ENCODE data around the gene NT5C3B.
A peak's percentile ranks its signal among the peaks of the same experiment; 100 is the strongest.
"Not testable (repeated sequence)": the region's sequence is repeated elsewhere in the genome, so short reads cannot be mapped to it uniquely, and the experiment has no call there.

NT5C3B gene

DNA sequence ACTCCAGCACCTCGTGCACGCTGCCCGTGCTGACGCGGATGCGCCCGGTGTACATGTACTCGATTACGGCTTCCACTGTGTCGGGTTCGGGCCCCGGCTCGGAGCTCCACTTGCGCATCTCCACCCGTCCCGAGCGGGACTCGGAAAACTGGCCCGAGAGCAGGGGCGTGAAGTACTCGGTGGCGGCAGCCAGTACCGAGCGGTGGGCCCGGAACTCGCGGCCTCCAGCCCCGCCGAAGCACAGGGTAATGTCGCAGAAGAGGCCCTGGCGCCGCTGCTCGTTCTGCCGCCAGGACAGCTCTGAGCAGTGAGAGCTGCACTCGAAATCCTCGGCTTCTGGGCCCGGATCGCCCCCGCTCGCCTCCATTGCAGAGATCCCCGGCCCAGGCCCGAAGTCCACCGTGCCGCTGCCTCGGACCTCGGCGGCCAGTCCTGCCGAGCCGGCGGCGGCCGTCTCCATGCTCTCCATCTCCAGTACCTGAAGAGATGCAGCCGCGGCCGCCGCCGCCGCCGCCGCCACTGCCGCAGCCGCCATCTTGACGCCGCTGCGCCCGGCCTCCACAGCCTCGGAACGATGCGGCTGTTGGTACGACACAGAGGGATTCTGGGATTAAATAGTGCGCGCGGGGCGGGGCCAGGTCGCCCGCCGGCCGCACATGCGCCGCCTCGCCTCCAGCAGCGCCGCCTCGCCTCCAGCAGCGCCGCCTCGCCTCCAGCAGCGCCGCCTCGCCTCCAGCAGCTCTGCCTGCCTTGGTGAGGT is 29.0 kb upstream of the NT5C3B start, which contains the start of gene KLHL11:
Gene KLHL11 (minus strand): TSS at position 588 of the 760 bp plus-strand sequence. CDS start 53 bp downstream, at position 535.
- peak; percentile 89 for ATAC-seq (replicated peaks; ENCODE audit: extremely low read depth, poor library complexity, severe bottlenecking)
- Mint-ChIP-seq H3K9me3 (no peaks in the 10 kb centered on the region), H3K27ac (ENCODE audit: low read depth) (no peak within 1 kb of the TSS), H3K4me1 (peaks cover 19% of the 10 kb centered on the region), H3K4me3 (no peak within 1 kb of the TSS), H3K36me3 (ENCODE audit: insufficient read depth) (peaks cover 22% of the 10 kb centered on the region), H3K27me3 (no peaks in the 10 kb centered on the region)
- peak; percentile 76 to 81 for DNase-seq (ENCODE audit: low spot score in 2 of 2)

GRCh38 chr17:41864498-41864835 is 28.4 kb upstream of the NT5C3B start:
- no peaks in the 10 kb centered on the region for H3K9me3 Mint-ChIP-seq
- H3K27ac Mint-ChIP-seq (ENCODE audit: low read depth) = no peak overlapping the region
- DNase-seq (ENCODE audit: low spot score in 2 of 2) = no peak
- no peak overlapping the region for H3K4me3 Mint-ChIP-seq
- H3K4me1 Mint-ChIP-seq = peaks cover 19% of the 10 kb centered on the region
- peak; percentile 50 for ATAC-seq (replicated peaks; ENCODE audit: extremely low read depth, poor library complexity, severe bottlenecking)
- no peaks in the 10 kb centered on the region for H3K27me3 Mint-ChIP-seq
- peaks cover 22% of the 10 kb centered on the region for H3K36me3 Mint-ChIP-seq (ENCODE audit: insufficient read depth)

DNA sequence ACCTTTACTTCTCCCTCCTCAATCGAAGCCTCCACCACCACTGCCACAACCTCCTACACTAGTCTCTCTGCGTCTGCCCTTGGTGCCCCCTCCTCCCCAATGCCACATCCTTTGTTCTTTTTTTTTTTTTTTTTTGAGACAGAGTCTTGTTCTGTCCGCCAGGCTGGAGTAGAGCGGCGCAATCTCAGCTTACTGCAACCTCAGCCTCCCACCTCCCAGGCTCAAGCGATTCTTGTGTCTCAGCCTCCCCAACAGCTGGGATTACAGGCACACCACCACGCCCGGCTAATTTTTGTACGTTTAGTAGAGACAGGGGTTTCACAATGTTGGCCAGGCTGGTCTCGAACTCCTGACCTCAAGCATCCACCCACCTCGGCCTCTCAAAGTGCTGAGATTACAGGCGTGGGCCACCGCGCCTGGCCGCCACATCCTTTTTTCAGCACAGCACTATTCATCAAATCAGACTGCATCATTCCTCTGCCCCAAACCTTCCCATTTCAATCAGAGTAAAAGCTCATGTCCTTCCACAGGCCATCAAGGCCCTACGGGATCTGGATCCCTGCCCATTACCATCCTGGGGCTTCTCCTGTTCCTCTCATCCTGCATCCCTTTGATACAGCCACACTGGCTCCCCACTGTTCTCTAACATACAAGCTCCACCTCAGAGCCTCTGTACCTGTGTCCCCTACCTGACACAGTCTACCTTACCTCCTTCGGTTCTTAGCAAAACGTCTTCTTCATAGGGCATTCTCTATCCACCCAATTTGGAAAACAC is 27.2 kb upstream of the NT5C3B start:
- Mint-ChIP-seq H3K4me3 (no peak overlapping the region), H3K27ac (ENCODE audit: low read depth) (no peak overlapping the region), H3K9me3 (no peaks in the 10 kb centered on the region), H3K27me3 (no peaks in the 10 kb centered on the region), H3K36me3 (ENCODE audit: insufficient read depth) (peaks cover 15% of the 10 kb centered on the region), H3K4me1 (peaks cover 19% of the 10 kb centered on the region)
- DNase-seq (ENCODE audit: low spot score in 2 of 2) = no peak
- peak; percentile 30 for ATAC-seq (replicated peaks; ENCODE audit: extremely low read depth, poor library complexity, severe bottlenecking)

DNA sequence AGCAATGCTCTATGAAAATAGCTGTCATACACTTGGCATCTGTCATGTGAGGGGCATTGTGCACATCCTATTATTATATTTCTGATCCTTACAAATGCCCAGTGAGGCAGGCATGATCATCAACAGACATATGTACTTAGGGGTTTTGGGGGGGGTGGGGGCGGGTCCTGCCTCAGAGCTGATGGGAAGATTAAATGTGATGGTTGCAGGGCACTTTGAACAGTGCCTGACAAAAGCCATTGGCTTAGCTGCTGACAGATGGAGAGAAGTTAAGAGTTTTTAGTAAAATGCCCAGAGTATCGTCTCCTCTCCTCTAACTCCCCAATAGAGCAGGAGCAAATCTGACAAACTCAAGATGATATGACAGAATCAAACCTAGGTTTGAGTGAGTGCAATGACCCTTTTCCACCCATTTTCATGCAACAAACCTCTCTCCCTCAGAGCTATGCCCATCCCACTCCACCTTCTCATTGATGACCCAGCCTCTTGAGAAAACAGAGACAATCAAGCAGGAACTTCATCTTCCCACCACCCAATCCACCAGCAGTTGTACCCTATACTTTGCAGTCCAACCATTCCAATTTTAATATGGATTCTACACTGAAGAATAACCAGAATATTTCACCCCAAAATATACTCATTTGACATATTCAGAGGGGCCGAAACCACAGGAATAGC is 24.4 kb upstream of the NT5C3B start:
- DNase-seq (ENCODE audit: low spot score in 2 of 2) = no peak
- no peaks in the 10 kb centered on the region for H3K9me3 Mint-ChIP-seq
- H3K27ac Mint-ChIP-seq (ENCODE audit: low read depth) = no peak overlapping the region
- no peak overlapping the region for H3K4me3 Mint-ChIP-seq
- H3K36me3 Mint-ChIP-seq (ENCODE audit: insufficient read depth) = peaks cover 12% of the 10 kb centered on the region
- peaks cover 26% of the 10 kb centered on the region for H3K4me1 Mint-ChIP-seq
- no peaks in the 10 kb centered on the region for H3K27me3 Mint-ChIP-seq
- ATAC-seq (replicated peaks; ENCODE audit: extremely low read depth, poor library complexity, severe bottlenecking) = no peak

GRCh38 chr17:41851382-41851781 is 15.3 kb upstream of the NT5C3B start:
- not testable (repeated sequence) for ATAC-seq (replicated peaks; ENCODE audit: extremely low read depth, poor library complexity, severe bottlenecking)

GRCh38 chr17:41849251-41849990 is 13.4 kb upstream of the NT5C3B start:
- no peak overlapping the region for H3K4me3 Mint-ChIP-seq
- no peak overlapping the region for H3K27ac Mint-ChIP-seq (ENCODE audit: low read depth)
- ATAC-seq (replicated peaks; ENCODE audit: extremely low read depth, poor library complexity, severe bottlenecking) (no peak), DNase-seq (ENCODE audit: low spot score in 2 of 2) (no peak)
- peaks cover 16% of the 10 kb centered on the region for H3K4me1 Mint-ChIP-seq
- no peaks in the 10 kb centered on the region for H3K27me3 Mint-ChIP-seq
- H3K9me3 Mint-ChIP-seq = no peaks in the 10 kb centered on the region
- peaks cover 33% of the 10 kb centered on the region for H3K36me3 Mint-ChIP-seq (ENCODE audit: insufficient read depth)

More at GRCh38 chr17:41851382-41851781, 15.3 kb upstream of the NT5C3B start:
- peaks cover 26% of the 10 kb centered on the region for H3K4me1 Mint-ChIP-seq
- not testable (repeated sequence) for H3K27me3 Mint-ChIP-seq; H3K4me3 Mint-ChIP-seq; H3K27ac Mint-ChIP-seq (ENCODE audit: low read depth); H3K9me3 Mint-ChIP-seq; DNase-seq (ENCODE audit: low spot score in 2 of 2)
- peaks cover 44% of the 10 kb centered on the region for H3K36me3 Mint-ChIP-seq (ENCODE audit: insufficient read depth)

DNA sequence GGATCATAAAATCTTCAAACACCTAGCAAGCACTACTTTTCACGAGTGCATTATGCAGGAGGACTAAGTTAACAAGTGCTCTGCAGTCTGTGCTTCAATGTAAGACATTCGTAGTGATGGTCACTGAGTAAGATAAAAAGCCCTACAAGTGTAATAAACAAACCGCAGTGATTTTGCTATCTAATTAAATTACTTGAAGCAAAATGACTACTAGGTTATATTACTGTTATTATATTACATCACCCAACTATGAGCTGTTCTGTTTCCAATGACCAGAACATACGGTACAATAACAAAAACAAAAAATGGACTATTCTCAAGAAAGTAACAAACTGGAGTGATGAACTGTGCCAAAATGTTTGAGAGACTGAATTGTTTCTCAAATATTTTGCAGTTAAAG is 12.8 kb upstream of the NT5C3B start:
- Mint-ChIP-seq H3K9me3 (no peaks in the 10 kb centered on the region), H3K27me3 (no peaks in the 10 kb centered on the region), H3K4me3 (no peak overlapping the region), H3K27ac (ENCODE audit: low read depth) (no peak overlapping the region), H3K36me3 (ENCODE audit: insufficient read depth) (peaks cover 27% of the 10 kb centered on the region), H3K4me1 (peaks cover 15% of the 10 kb centered on the region)
- ATAC-seq (replicated peaks; ENCODE audit: extremely low read depth, poor library complexity, severe bottlenecking) = no peak
- DNase-seq (ENCODE audit: low spot score in 2 of 2) = no peak

DNA sequence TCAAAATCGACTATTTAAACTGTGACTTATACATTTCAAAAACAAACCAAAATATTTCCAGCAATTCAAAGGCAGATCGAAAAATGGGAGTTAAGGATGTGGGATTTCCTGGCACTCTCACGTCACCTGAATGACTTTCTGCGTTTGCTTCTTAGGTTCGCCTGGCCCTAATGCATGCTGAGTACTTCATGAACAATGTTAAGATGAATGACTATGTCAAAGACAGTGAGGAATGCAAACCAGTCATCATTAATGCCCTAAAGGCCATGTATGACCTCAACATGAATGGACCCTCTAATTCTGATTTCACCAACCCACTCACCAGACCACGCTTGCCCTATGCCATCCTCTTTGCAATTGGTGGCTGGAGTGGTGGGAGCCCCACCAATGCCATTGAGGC is 8.9 kb upstream of the NT5C3B start:
- no peaks in the 10 kb centered on the region for H3K9me3 Mint-ChIP-seq
- no peak for ATAC-seq (replicated peaks; ENCODE audit: extremely low read depth, poor library complexity, severe bottlenecking)
- no peak for DNase-seq (ENCODE audit: low spot score in 2 of 2)
- H3K4me3 Mint-ChIP-seq = no peak overlapping the region
- H3K27ac Mint-ChIP-seq (ENCODE audit: low read depth) = no peak overlapping the region
- peaks cover 9% of the 10 kb centered on the region for H3K4me1 Mint-ChIP-seq
- H3K36me3 Mint-ChIP-seq (ENCODE audit: insufficient read depth) = peaks cover 8% of the 10 kb centered on the region
- H3K27me3 Mint-ChIP-seq = no peaks in the 10 kb centered on the region

GRCh38 chr17:41840781-41841180 is 4.7 kb upstream of the NT5C3B start:
- H3K27me3 Mint-ChIP-seq; H3K36me3 Mint-ChIP-seq (ENCODE audit: insufficient read depth); DNase-seq (ENCODE audit: low spot score in 2 of 2); H3K9me3 Mint-ChIP-seq; H3K4me1 Mint-ChIP-seq; ATAC-seq (replicated peaks; ENCODE audit: extremely low read depth, poor library complexity, severe bottlenecking); H3K27ac Mint-ChIP-seq (ENCODE audit: low read depth); H3K4me3 Mint-ChIP-seq: not testable (repeated sequence)

GRCh38 chr17:41839448-41839847 is 3.4 kb upstream of the NT5C3B start:
- not testable (repeated sequence) for ATAC-seq (replicated peaks; ENCODE audit: extremely low read depth, poor library complexity, severe bottlenecking); H3K36me3 Mint-ChIP-seq (ENCODE audit: insufficient read depth); H3K4me1 Mint-ChIP-seq; H3K9me3 Mint-ChIP-seq; H3K27me3 Mint-ChIP-seq; H3K27ac Mint-ChIP-seq (ENCODE audit: low read depth); H3K4me3 Mint-ChIP-seq; DNase-seq (ENCODE audit: low spot score in 2 of 2)

- no peak for DNase-seq (ENCODE audit: low spot score in 2 of 2)
- no peak for ATAC-seq (replicated peaks; ENCODE audit: extremely low read depth, poor library complexity, severe bottlenecking)
- H3K4me1 Mint-ChIP-seq = peaks cover 10% of the 10 kb centered on the region
- H3K9me3 Mint-ChIP-seq = no peaks in the 10 kb centered on the region
- H3K4me3 Mint-ChIP-seq = peak within 1 kb of the TSS; percentile 81
- H3K27ac Mint-ChIP-seq (ENCODE audit: low read depth) = no peak within 1 kb of the TSS
- H3K36me3 Mint-ChIP-seq (ENCODE audit: insufficient read depth) = no peaks in the 10 kb centered on the region
- no peaks in the 10 kb centered on the region for H3K27me3 Mint-ChIP-seq
Measured at GRCh38 chr17:41837761-41838538, 1.9 kb upstream of the NT5C3B start, which contains the start of gene KLHL10. TSS of gene KLHL10 (plus strand) at chr17:41837825. CDS start at chr17:41837933, 108 bp downstream.

Data from central memory CD8-positive, alpha-beta T cell (primary cell).